GM12892 (cell line): Measurements from ENCODE around the gene OR2T11.
"Not testable (repeated sequence)": the region's sequence is repeated elsewhere in the genome, so short reads cannot be mapped to it uniquely, and the experiment has no call there.

Experiments
- POLR2A ChIP-seq: IDR thresholded peaks from 2 replicates; pipeline ENCODE4 v1.6.1; 2011; ENCODE audit warnings: low read depth, low read length, control low read depth
- POLR2AphosphoS5 ChIP-seq: IDR thresholded peaks from 2 replicates; pipeline ENCODE4 v1.6.1; 2011; ENCODE audit warnings: low read depth, low read length, control low read depth
- TAF1 ChIP-seq: IDR thresholded peaks from 2 replicates; pipeline ENCODE4 v1.6.1; 2011; ENCODE audit warnings: low read depth, mild to moderate bottlenecking, control low read depth, low read length, borderline replicate concordance

- not testable (repeated sequence) for TF ChIP-seq TAF1, POLR2A, POLR2AphosphoS5
These were observed 10.3 kb upstream of the OR2T11 start, which contains the start of gene OR2T35 for GRCh38 chr1:248645178-248645577.
